Neural crest cell (in vitro differentiated cells): Measurements from ENCODE around the gene SLC40A1. TPM values are rescaled to one million over a fixed set of nuclear protein-coding genes. Genes with fewer than 3 reads are reported as not detected.

Experiments
- DNase-seq: peaks from one replicate; pipeline ENCODE4 v3.0.0; 2021; ENCODE audit warnings: low read depth, mixed read lengths, low spot score
- H3K27ac Mint-ChIP-seq: one replicate; pipeline ENCODE4 v1.8.0; 2021; ENCODE audit warnings: mild to moderate bottlenecking, mixed read lengths; ENCODE audit not compliant: unreplicated experiment
- H3K27me3 Mint-ChIP-seq: 2 replicates; pipeline ENCODE4 v1.8.0; 2021; ENCODE audit warnings: low read depth, mild to moderate bottlenecking, mixed read lengths
- H3K36me3 Mint-ChIP-seq: 2 replicates; pipeline ENCODE4 v1.8.0; 2021; ENCODE audit warnings: low read depth, mild to moderate bottlenecking, mixed read lengths
- H3K4me1 Mint-ChIP-seq: 2 replicates; pipeline ENCODE4 v1.8.0; 2021; ENCODE audit warnings: mixed read lengths
- H3K4me3 Mint-ChIP-seq: one replicate; pipeline ENCODE4 v1.8.0; 2021; ENCODE audit warnings: mild to moderate bottlenecking, mixed read lengths
- H3K9me3 Mint-ChIP-seq: 2 replicates; pipeline ENCODE4 v1.8.0; 2021; ENCODE audit warnings: mixed read lengths
- total RNA-seq: library from RNA; stranded (reverse); gene quantifications from 2 replicates; pipeline ENCODE4 v1.2.1, GENCODE V29; 2021
- TF ChIP-seq, protein P1 (sequence below): fragments of 200-600 bp; sonication (generic); conservative IDR thresholded peaks from 2 replicates; pipeline ENCODE4 v1.5.0; 2021; ENCODE audit warnings: antibody characterized with exemption, mild to moderate bottlenecking

SLC40A1 gene
- total RNA-seq, 1 donor from 2014 or later, result 2.6 TPM

DNA sequence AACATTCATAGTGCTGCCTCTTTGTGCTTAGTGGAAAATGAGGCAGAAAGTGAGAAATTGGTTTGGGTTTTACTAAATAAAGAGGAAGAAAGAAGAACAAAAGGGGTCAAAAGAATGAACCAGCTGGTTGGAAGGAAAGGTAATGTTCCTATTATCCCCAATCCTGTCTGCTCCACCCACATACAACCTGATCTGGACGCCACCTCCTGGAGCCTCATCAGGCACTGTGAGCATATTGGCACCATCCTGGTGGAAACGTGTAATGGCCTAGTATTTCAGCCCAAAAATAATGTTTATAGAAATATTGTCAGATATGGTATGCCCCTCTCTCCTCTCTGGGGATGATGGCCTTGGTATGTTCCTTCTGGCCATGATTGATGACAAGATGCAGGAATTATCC, 45.0 kb upstream of the SLC40A1 start:
- Mint-ChIP-seq H3K4me1 (no peaks in the 10 kb centered on the region), H3K4me3 (no peak overlapping the region), H3K27me3 (no peaks in the 10 kb centered on the region), H3K36me3 (no peaks in the 10 kb centered on the region), H3K9me3 (no peaks in the 10 kb centered on the region), H3K27ac (no peak overlapping the region)
- TF ChIP-seq, protein P1, sequence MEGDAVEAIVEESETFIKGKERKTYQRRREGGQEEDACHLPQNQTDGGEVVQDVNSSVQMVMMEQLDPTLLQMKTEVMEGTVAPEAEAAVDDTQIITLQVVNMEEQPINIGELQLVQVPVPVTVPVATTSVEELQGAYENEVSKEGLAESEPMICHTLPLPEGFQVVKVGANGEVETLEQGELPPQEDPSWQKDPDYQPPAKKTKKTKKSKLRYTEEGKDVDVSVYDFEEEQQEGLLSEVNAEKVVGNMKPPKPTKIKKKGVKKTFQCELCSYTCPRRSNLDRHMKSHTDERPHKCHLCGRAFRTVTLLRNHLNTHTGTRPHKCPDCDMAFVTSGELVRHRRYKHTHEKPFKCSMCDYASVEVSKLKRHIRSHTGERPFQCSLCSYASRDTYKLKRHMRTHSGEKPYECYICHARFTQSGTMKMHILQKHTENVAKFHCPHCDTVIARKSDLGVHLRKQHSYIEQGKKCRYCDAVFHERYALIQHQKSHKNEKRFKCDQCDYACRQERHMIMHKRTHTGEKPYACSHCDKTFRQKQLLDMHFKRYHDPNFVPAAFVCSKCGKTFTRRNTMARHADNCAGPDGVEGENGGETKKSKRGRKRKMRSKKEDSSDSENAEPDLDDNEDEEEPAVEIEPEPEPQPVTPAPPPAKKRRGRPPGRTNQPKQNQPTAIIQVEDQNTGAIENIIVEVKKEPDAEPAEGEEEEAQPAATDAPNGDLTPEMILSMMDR, result no peak
- DNase-seq, result no peak

DNA sequence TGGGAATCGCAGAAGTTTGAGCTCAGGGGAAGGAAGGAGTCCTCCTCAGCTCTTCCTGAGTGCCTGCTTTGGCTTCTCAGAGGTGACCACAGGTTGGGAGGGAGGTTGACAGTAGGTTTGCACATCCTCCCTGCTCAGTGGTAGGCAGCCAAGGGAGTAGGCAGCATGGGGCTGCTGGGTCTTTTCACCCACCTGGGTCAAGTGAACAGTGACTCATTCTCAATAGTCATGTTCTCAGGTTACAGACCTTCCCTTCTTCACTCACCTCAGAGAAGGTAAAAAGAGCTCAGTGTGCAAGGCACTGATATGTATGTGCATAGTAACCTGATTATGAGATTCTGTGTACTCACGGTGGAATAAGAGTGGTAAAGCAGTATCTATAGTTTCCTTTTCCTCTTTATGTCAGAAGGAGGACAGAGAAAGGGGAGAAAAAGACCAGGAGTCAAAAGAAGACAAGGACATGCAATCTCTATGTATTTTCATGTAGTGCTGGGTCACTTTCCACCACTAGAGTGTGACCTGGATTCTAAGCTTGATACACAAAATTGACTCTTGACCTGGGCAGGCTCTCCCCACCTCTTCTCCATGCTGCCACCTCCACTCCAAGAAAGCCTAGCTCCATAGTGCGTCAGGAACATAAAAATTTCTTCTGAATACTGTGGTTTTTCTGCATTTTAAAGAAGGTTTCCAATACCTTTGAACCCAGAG, 44.2 kb upstream of the SLC40A1 start:
- no peak overlapping the region for H3K27ac Mint-ChIP-seq
- no peak overlapping the region for H3K4me3 Mint-ChIP-seq
- no peak for DNase-seq
- no peaks in the 10 kb centered on the region for H3K9me3 Mint-ChIP-seq
- TF ChIP-seq, protein P1, result no peak
- no peaks in the 10 kb centered on the region for H3K36me3 Mint-ChIP-seq
- no peaks in the 10 kb centered on the region for H3K27me3 Mint-ChIP-seq
- H3K4me1 Mint-ChIP-seq, result no peaks in the 10 kb centered on the region

DNA sequence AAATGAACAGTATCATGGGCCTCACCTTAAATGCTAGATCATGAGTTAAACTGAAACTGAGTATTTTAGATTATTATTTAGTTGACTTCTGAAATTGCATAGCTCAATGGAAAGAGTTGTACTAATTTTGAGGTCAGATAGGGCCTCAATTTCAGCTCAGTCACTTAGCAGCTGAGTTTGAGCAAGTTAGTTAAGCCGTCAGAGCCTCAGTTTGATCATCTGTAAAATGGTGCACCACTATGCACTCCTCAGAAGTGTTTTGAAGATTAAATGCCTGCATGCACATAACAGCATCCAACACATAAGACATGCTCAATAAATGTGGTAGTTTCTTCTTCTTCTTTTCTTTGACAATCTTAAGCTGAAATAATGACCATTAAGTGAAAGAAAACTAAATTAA, 42.5 kb upstream of the SLC40A1 start:
- DNase-seq, result no peak
- TF ChIP-seq, protein P1, result no peak
- Mint-ChIP-seq H3K27me3 (no peaks in the 10 kb centered on the region), H3K4me3 (no peak overlapping the region), H3K36me3 (no peaks in the 10 kb centered on the region), H3K9me3 (no peaks in the 10 kb centered on the region), H3K27ac (no peak overlapping the region), H3K4me1 (no peaks in the 10 kb centered on the region)

DNA sequence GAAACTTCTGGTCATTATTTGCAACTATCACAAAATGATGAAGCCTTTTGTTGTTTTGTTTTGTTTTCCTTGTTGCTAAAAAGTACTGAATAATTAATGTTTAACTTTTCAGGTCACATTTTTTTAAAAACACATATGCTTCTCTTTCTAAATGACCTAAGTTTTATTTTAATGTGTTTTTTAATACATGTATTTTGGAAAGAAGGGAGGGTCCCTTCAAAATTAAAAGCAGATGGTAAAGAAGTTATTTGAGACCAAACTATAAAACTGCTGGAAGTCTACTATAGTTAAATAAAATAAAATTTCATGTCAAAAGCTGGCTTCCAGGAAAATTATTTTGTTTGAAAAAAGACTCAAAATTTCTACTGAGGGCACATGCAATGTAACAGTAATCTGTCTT, 41.2 kb upstream of the SLC40A1 start:
- H3K27me3 Mint-ChIP-seq, result no peaks in the 10 kb centered on the region
- H3K9me3 Mint-ChIP-seq, result no peaks in the 10 kb centered on the region
- H3K4me1 Mint-ChIP-seq, result no peaks in the 10 kb centered on the region
- no peaks in the 10 kb centered on the region for H3K36me3 Mint-ChIP-seq
- no peak overlapping the region for H3K4me3 Mint-ChIP-seq
- no peak for DNase-seq
- no peak overlapping the region for H3K27ac Mint-ChIP-seq
- TF ChIP-seq, protein P1, result no peak

DNA sequence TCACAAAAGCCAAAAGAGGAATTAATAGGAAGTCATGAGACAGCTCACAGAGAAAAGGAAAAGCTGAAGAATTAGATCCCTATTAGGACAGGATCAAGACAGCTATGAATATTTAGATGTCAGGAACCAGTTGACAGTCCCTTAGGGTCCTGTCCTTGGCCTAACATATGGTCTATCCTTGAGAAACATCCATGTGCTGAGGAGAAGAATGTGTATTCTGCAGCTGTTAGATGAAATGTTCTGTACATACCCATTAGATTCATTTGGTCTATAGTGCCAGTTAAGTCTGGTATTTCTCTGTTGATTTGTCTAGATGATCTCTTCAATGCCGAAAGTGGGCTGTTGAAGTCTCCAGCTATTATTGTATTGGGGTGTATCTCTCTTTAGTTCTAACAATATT, 37.6 kb upstream of the SLC40A1 start:
- no peaks in the 10 kb centered on the region for H3K27me3 Mint-ChIP-seq
- H3K4me1 Mint-ChIP-seq, result no peaks in the 10 kb centered on the region
- DNase-seq, result no peak
- no peak overlapping the region for H3K27ac Mint-ChIP-seq
- no peaks in the 10 kb centered on the region for H3K36me3 Mint-ChIP-seq
- TF ChIP-seq, protein P1, result no peak
- H3K9me3 Mint-ChIP-seq, result no peaks in the 10 kb centered on the region
- H3K4me3 Mint-ChIP-seq, result no peak overlapping the region
